ENCODE measurements around the gene UGT1A7. TPM values are rescaled to one million over a fixed set of nuclear protein-coding genes. Genes with fewer than 3 reads are reported as not detected.
"Not testable (repeated sequence)": the region's sequence is repeated elsewhere in the genome, so short reads cannot be mapped to it uniquely, and the experiment has no call there.

The UGT1A7 gene
- total RNA-seq, 4 donors from 2014 or later = not detected

GRCh38 chr2:233728723-233729301, 47.1 kb downstream of the UGT1A7 start, which contains the start of gene UGT1A3:
UGT1A3 (plus strand) TSS chr2:233729042; CDS start chr2:233729127, 85 bp downstream.
- ATAC-seq = no peak
- Histone ChIP-seq H3K4me1 (no peaks in the 10 kb centered on the region), H3K4me3 (no peak within 1 kb of the TSS), H3K36me3 (no peaks in the 10 kb centered on the region), H3K9me3 (no peaks in the 10 kb centered on the region), H3K27ac (no peak within 1 kb of the TSS), H3K27me3 (no peaks in the 10 kb centered on the region)
- no peak for DNase-seq
- in situ Hi-C loops (cut with MboI; ENCODE audit: low sequenced_read_pairs in 4 of 4) (no loop called here), intact Hi-C loops (cut with DNase I; ENCODE audit: low total_unique reads) (no loop called here)
- TF ChIP-seq POLR2A (IDR thresholded peaks at IDR 0.05) (no peak), CTCF (IDR thresholded peaks at IDR 0.05 in 4 of 5, conservative IDR thresholded peaks at IDR 0.05 in 1 of 5) (no peak)

- H3K9me3 ChIP-seq; DNase-seq; in situ Hi-C loops (cut with MboI; ENCODE audit: low sequenced_read_pairs in 4 of 4): not testable (repeated sequence)
Measured at GRCh38 chr2:233736868-233737653, 55.4 kb downstream of the UGT1A7 start.

GRCh38 chr2:233740870-233741269, 59.2 kb downstream of the UGT1A7 start:
- no peak for DNase-seq
- no peak overlapping the region for H3K27ac ChIP-seq
- TF ChIP-seq POLR2A (IDR thresholded peaks at IDR 0.05) = no peak
- no peak for TF ChIP-seq CTCF (IDR thresholded peaks at IDR 0.05 in 4 of 5, conservative IDR thresholded peaks at IDR 0.05 in 1 of 5)
- no peaks in the 10 kb centered on the region for H3K36me3 ChIP-seq
- no peaks in the 10 kb centered on the region for H3K4me1 ChIP-seq
- no peaks in the 10 kb centered on the region for H3K27me3 ChIP-seq
- in situ Hi-C loops (cut with MboI; ENCODE audit: low sequenced_read_pairs in 4 of 4) = no loop called here
- intact Hi-C loops (cut with DNase I; ENCODE audit: low total_unique reads) = no loop called here
- no peak for ATAC-seq
- no peak overlapping the region for H3K4me3 ChIP-seq
- H3K9me3 ChIP-seq = no peaks in the 10 kb centered on the region

More at GRCh38 chr2:233736868-233737653, 55.4 kb downstream of the UGT1A7 start:
- H3K27me3 ChIP-seq; H3K27ac ChIP-seq; H3K4me1 ChIP-seq; ATAC-seq; H3K4me3 ChIP-seq; H3K36me3 ChIP-seq; intact Hi-C loops (cut with DNase I; ENCODE audit: low total_unique reads): not testable (repeated sequence)

GRCh38 chr2:233743464-233744259, 62.0 kb downstream of the UGT1A7 start:
- no peak overlapping the region for H3K4me3 ChIP-seq
- intact Hi-C loops (cut with DNase I; ENCODE audit: low total_unique reads) (no loop called here), in situ Hi-C loops (cut with MboI; ENCODE audit: low sequenced_read_pairs in 4 of 4) (no loop called here)
- ATAC-seq = no peak
- no peaks in the 10 kb centered on the region for H3K36me3 ChIP-seq
- no peaks in the 10 kb centered on the region for H3K27me3 ChIP-seq
- H3K27ac ChIP-seq = no peak overlapping the region
- H3K4me1 ChIP-seq = no peaks in the 10 kb centered on the region
- TF ChIP-seq POLR2A (IDR thresholded peaks at IDR 0.05) (no peak), CTCF (IDR thresholded peaks at IDR 0.05 in 4 of 5, conservative IDR thresholded peaks at IDR 0.05 in 1 of 5) (no peak)
- H3K9me3 ChIP-seq = no peaks in the 10 kb centered on the region
- DNase-seq = no peak
